Sciatic nerve (tissue), 2 donors: Measurements from ENCODE around the gene MTSS2. TPM values are rescaled to one million over a fixed set of nuclear protein-coding genes. Genes with fewer than 3 reads are reported as not detected.
"Not testable (repeated sequence)": the region's sequence is repeated elsewhere in the genome, so short reads cannot be mapped to it uniquely, and the experiment has no call there.

Experiments used
- ATAC-seq: fragments of 200-7000 bp; cut with Tn5 transposase; one replicate; pipeline ENCODE4 v1.9.1; 2020; ENCODE audit warnings: mild to moderate bottlenecking, moderate library complexity
- DNase-seq: peaks from one replicate; pipeline ENCODE4 v3.0.0-alpha.2; 2020; ENCODE audit warnings: low spot score
- intact Hi-C: fragments of 100-400 bp; cut with DNase I; formaldehyde crosslinking; loops from one replicate; pipeline ENCODE4 v1.14.2; 2022
- total RNA-seq: library from RNA; stranded (reverse); fragmentation: NEBNext Ultra II Directional; extraction: Animal tissue kit (Norgen Biotek cat#: 25700); gene quantifications from one replicate; pipeline ENCODE4 v1.2.1, GENCODE V29; 2021
- donor health status: DM: no; HTN: no; CAD: no.
- donor health status: DM: no; HTN: no; CAD: no.

Gene MTSS2
- total RNA-seq, 1 donor from 2014 or later, result 75.9 TPM

- DNase-seq (peak; percentile 51), ATAC-seq (peak; percentile 12)
- intact Hi-C loops, result loop anchor here (10.0 kb wide), 1 partner anchor 73 kb away; no protein-coding TSS in a partner anchor
Observed at GRCh38 chr16:70647441-70648359, 38.2 kb downstream of the MTSS2 start.

- peak; percentile 64 for ATAC-seq
- intact Hi-C loops, result loop anchor here (10.0 kb wide), 1 partner anchor 72 kb away; no protein-coding TSS in a partner anchor
Observed at GRCh38 chr16:70646260-70647241, 39.3 kb downstream of the MTSS2 start, which contains the start of gene IL34. Gene IL34, plus strand, starts transcription at chr16:70646559. Its CDS starts 389 bp downstream, at chr16:70646948.

GRCh38 chr16:70644763-70645597, 40.9 kb downstream of the MTSS2 start:
- ATAC-seq, result no peak

More at GRCh38 chr16:70646260-70647241, 39.3 kb downstream of the MTSS2 start, which contains the start of gene IL34:
- DNase-seq, result peak; percentile 64

DNA sequence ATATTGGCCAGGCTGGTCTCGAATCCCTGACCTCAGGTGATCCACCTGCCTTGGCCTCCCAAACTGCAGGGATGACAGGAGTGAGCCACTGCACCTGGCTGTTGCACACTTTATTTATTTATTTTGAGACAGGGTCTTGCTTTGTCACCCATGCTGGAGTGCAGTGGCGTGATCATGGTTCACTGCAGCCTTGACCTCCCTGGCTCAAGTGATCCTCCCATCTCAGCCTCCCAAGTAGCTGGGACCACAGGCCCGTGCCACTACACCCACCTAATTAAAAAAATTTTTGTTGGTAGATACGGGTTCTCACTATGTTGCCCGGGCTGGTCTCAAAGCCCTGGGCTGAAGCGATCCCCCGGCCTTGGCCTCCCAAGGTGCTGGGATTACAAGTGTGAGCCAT, 42.6 kb downstream of the MTSS2 start:
- intact Hi-C loops, result loop anchor here (10.0 kb wide), 1 partner anchor 68 kb away; no protein-coding TSS in a partner anchor
- ATAC-seq, result not testable (repeated sequence)
- peak; percentile 41 for DNase-seq

More at GRCh38 chr16:70644763-70645597, 40.9 kb downstream of the MTSS2 start:
- intact Hi-C loops, result loop anchor here (10.0 kb wide), 1 partner anchor 70 kb away; no protein-coding TSS in a partner anchor
- peak; percentile 36 for DNase-seq

GRCh38 chr16:70642633-70643032, 43.2 kb downstream of the MTSS2 start:
- ATAC-seq (no peak), DNase-seq (no peak)
- intact Hi-C loops, result loop anchor here (10.0 kb wide), 1 partner anchor 68 kb away; no protein-coding TSS in a partner anchor

DNA sequence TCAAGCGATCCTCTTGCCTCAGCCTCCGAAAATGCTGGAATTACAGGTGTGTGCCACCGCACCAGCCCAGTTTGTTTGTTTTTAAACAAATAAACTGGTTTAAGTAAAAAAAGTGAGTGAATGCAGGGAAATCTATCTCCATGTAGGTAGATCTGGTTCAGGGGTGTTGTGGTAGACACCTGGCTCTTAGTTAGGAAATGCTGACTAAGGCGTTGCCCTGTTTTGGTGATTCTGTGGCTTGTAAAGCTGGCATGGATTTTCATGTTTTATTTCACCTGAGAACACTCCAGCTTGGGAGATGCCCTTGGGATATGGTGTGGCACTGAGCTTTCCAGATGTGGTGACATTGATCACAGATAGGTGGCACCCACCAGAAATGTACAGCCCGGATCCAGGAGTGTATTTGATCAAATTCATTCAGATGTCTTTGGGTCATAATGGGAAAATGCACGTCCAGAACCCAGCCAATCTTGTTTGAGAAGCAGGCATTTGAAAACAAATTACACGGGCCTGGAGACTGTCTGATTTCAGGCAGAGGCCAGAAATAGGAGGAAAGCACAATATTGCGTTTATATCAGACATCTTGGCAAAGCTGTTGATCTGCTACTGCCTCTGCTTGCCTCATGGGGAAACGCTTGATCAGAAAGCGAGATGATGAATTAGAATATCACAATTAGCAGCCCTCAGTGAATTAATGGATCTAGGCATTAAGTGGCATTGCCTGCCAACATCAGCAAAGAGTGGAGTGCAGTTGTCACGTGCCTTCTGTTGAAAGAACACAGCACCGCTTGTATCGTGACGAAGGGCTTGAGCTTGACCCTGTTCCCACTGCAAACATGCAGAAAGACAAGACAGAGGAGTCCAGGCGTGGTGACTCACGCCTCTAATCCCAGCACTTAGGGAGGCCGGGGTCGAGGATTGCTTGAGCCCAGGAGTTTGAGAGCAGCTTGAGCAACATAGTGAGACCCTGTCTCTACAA, 46.8 kb downstream of the MTSS2 start:
- no peak for DNase-seq
- peak; percentile 79 for ATAC-seq
- intact Hi-C loops, result no loop called here

Other genes with a start within 250 kb of the MTSS2 start
- gene ST3GAL2, start 247.0 kb downstream of the MTSS2 start, total RNA-seq, result 31.1 TPM
- 19.7 TPM for gene FCSK, start 231.5 kb downstream of the MTSS2 start, total RNA-seq
- 51.0 TPM for gene COG4, start 162.5 kb downstream of the MTSS2 start, total RNA-seq
- 207 TPM for gene SF3B3, start 162.2 kb downstream of the MTSS2 start, total RNA-seq
- gene IL34, start 39.5 kb downstream of the MTSS2 start, total RNA-seq, result 64.0 TPM
- 26.2 TPM for gene VAC14, start 115.1 kb upstream of the MTSS2 start, total RNA-seq